ENCODE results near the gene ADGRB3. TPM values are rescaled to one million over a fixed set of nuclear protein-coding genes. Genes with fewer than 3 reads are reported as not detected.

ADGRB3 gene
- polyA plus RNA-seq, 4 donors = 1.1 to 5.7 (median 4.3) TPM

DNA sequence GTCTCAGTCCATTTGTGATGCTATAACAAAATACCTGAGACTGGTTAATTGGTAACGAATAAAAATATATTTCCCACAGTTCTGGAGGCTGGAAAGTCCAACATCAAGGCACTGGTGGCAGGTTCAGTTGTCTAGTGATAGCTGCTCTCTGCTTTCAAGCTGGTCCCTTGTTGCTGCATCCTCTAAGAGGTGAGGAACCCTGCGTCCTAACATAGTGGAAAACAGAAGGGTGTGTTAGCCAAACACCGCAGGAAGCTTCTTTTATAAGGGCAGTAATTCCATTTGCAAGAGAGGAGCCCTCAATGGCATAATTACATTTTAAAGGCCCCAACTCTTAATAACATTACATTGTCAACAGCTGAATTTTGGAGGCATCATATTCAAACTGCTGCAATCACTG, 372.7 kb downstream of the ADGRB3 start:
- DNase-seq (ENCODE audit: low read depth in 4 of 4, low spot score in 3 of 4) = no peak

DNA sequence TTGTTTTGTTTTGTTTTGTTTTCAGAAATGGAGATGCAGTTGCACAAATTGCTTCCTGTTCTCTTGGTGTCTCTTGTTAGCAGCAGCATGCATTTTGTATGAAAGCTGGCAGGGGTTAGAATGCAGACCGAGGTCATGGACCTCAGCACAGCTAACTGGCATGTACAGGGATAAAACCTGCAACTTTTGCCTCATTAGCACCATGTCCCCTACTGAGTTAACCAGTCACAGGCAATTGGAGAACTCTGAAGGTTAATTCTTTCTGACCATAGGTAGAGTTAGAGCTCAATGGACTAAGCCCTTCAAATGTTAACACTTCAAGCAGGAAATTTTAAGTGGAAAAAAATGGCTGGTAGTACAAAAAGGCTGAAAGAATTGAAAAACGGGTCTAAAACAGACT, 377.1 kb downstream of the ADGRB3 start:
- DNase-seq (ENCODE audit: low read depth in 4 of 4, low spot score in 3 of 4) = no peak

DNA sequence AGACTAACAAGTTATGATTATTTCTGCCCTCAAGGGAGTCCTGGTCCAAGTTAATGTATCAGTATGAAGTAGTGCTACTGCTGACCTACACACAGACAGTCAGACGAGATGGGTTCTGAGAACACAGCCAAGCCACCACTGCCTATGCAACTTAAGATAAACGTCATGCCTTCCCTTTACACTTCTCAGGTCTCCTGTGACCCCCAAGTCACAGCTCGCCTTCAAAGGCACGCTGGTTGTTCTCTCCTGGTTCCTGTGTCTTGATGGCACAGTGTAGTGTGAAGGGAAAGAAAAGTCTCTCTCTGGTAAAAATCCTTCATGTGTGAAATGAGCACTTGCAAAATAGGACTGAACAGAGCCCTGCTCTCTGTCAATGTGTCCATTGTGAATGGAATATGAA, 377.8 kb downstream of the ADGRB3 start:
- no peak for DNase-seq (ENCODE audit: low read depth in 4 of 4, low spot score in 3 of 4)

DNA sequence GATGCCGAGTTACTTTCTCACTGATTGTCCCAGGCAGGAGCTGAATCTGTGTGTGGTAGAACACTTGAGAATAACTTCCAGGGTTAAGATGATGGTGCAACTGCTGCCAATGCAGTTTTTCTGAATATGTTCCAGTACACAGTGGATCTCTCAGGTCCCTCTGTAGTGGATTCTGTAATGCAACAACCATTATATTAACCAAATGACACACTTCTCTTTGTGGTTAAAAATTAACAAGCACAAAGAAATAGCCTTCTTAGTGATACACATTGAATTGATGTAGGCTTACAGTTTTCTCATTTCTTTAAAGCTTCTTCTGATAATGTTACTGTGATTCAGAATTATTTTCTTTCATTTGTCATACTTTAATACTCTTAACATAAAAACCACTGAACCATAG, 383.8 kb downstream of the ADGRB3 start:
- no peak for DNase-seq (ENCODE audit: low read depth in 4 of 4, low spot score in 3 of 4)

DNA sequence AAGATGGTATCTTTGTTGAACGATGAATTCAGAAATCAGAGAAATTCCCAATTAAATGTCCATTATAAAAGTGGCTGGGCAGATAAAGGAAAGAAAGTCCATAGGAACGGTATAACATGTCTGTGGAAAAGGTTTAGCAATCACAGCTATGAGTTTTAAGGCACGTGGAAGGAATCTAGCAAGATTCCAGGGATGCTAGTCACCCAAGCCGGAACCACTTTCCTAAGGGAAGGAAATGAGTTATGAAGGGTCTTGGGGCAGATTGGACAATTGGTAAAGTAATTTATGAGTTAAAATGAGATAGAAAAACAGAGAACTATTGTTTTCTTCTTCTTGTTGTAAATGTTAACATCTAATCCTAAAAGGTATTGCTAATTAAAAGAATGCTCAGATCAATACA, 384.8 kb downstream of the ADGRB3 start:
- no peak for DNase-seq (ENCODE audit: low read depth in 4 of 4, low spot score in 3 of 4)

DNA sequence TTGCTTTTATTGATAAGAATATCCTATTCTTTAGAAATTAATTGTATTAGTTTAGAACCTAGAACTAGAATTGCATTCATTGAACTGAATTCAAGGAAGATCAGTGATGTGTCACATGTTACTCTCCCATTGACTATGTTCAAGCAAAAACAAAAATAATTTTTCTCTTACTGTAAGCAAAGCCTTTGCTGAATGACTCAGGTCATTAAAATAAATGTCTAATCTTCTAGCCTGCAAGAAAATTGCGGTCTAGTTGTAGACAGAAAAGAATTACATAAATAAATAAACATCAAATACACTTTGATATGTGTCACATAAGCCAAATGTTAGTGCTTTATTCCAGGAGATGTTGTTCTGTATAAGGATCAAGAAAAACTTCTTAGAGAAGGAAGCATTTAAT, 387.9 kb downstream of the ADGRB3 start:
- DNase-seq (ENCODE audit: low read depth in 4 of 4, low spot score in 3 of 4) = no peak

DNA sequence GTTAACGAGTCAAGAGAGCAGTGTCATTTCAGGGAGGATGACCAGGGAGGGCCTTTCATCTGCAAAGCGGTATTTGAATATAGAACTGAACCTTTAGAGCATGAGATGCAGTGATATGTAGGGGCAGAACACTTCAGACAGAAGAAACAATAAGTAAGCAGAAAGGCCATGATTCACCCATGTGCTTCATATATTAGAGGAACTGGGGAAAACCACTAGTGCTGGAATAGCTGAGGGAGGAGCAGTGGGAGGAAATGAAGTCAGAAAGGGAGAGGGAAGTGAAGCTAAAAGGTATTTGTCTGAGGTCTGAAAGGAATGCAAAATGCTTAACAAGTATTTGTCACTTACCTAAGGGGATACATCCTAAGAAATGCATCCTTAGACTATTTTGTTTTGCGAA, 391.2 kb downstream of the ADGRB3 start:
- DNase-seq (ENCODE audit: low read depth in 4 of 4, low spot score in 3 of 4) = no peak

DNA sequence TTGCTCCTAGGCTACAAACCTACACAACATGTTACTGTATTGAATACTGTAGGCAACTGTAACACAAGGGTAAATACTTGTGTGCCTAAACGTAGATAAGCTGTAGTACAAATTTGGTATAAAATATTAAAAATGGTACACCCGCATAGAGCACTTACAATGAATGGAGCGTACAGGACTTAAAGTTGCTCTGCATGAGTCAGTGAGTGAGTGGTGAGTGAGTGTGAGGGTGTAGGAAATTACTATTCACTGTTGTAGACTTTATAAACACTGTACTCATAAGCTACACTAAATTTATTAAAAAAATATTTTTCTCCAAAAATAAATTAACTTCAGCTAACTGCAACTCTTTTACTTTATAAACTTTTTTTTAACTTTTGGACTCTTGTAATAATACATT, 391.6 kb downstream of the ADGRB3 start:
- DNase-seq (ENCODE audit: low read depth in 4 of 4, low spot score in 3 of 4) = no peak

DNA sequence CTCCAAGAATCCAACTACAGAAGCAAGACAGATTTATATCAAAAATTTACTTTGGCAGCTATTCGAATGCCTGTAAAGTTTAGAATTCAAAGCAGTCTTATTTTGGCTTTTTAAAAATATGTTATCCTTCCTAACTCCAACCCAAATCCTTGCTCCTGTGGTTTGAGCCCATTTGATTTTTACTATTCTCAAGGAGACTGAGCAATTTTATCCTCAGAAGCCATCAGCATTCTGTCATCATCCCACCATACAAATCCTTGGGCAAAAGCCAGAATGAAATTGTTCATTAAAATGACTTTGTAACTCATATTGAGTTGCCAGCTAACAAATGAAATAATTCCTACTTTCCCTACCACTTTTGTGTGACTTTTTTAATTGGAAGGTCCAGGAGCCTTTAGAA, 392.8 kb downstream of the ADGRB3 start:
- DNase-seq (ENCODE audit: low read depth in 4 of 4, low spot score in 3 of 4) = no peak

DNA sequence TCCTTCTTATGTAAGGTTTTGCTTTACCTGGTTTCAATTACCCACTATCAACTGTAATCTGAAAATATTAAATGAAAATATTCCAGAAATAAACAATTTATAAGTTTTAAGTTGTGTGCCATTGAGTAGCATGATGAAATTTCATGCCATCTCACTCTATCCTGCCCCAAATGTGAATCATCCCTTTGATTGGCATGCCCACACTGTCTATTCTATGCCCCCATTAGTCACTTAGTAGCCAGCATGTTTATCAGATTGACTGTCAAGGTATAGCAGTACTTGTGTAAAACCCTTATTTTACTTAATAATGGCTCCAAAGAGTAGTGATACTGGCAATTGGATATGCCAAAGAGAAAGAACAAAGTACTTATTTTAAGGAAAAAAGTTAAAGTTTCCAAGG, 403.8 kb downstream of the ADGRB3 start:
- DNase-seq (ENCODE audit: low read depth in 4 of 4, low spot score in 3 of 4) = no peak

DNA sequence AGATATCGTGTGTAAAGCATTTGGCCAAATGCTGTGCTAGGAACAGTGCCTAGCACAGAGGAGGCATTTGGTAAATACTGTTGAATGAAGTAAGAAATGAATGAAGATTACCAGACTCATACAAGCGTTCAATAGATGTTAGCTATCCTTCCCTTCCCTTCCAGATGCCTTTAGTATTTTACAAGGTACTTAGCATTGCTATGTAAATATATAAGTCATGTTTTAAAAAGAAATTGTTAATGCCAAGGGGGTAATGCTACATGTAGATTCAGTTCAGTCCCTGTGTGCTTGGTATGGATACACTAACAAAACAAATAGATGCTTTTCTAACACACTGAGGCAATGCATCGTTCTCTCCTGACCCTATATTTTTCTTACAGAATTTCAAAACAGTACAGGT, 407.2 kb downstream of the ADGRB3 start:
- no peak for DNase-seq (ENCODE audit: low read depth in 4 of 4, low spot score in 3 of 4)

DNA sequence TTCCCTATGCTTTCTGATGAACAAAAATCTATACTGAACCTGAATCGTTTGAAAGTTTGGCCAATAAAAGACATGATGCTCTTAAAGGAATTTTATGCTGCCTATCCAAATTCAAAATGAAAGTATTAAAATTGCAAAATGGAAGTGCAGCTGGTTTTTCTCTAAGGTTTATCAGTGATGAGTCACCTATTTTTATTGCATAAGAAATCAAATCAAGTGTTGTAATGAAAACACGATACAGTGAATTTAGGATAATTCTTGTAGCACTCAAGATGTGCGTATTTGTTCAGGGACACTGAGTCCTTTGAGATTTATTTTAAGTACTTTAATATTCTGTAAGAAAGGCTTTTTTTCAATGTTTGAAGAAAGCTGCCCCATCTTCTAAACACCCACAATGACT, 409.5 kb downstream of the ADGRB3 start:
- no peak for DNase-seq (ENCODE audit: low read depth in 4 of 4, low spot score in 3 of 4)

DNA sequence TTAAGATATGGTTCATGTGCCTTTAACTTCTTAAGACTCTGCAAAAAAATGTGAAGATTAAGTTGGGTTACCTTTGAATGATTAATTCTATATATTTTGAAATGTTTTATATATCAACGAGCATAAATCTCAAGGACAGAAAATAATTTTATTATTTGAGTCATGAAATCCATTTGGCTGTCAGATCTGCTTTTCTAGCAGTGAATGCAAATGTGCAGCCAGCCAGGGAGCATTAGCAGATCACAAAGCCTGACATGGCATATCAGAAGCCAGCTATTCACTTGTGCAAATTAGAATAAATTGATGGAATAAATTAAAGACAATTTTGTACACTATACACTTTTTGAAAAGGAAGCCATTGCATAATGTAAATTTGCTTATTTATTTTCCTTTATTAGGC, 424.3 kb downstream of the ADGRB3 start:
- DNase-seq (ENCODE audit: low read depth in 4 of 4, low spot score in 3 of 4) = no peak

DNA sequence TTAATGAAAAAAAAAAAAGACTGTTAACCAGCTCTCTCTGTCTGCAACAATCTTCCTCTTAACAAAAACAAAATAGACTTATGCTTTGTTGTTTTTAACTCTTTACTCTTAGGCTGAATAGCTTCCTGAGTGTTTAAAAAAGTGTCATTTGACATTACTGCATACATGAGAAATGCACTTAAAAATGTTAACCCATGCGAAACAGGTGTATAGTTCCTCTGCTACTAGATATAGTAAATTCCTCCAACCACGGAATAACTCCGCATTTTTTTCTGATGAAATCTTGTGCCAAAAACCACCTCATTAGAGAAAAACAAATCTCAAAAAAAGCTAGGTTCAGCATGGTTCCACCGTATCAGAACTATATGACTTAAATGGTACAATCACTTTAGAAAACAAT, 426.0 kb downstream of the ADGRB3 start:
- DNase-seq (ENCODE audit: low read depth in 4 of 4, low spot score in 3 of 4) = no peak

DNA sequence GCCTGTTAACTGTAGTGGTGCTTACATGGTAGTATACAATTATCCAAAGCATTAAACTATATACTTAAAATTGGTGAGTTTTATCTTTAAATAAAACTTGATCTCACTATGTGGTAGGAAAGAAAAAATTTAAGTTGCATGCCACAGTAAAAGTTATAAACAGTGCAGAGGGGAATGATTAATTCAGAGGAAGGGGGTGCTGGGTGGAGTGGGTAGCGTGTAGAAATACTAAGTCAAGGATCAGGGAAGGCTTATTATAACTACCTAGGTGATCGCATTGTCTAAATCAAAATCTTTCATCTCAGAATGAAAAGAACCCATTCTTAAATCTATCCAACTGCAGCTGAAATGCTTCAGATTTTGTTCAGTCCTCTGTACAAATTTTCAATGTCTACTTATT, 428.3 kb downstream of the ADGRB3 start:
- DNase-seq (ENCODE audit: low read depth in 4 of 4, low spot score in 3 of 4) = no peak

DNA sequence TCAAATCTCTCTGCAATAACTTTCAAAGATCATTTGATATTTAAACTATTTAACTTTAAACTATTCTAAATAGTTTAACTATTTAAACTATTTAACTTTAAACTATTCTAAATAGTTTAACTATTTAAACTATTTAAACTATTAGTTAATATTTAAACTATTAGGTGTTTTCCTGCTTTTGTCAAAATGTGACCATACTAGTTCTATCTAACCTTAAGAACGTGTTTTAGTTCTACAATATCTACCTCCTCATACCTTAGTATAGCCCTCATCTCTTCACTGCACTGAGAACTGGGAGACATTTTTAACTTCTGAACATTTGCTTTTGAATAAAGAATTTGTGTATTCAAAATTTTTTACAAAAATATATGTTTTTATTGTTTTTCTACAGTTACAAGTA, 429.1 kb downstream of the ADGRB3 start:
- no peak for DNase-seq (ENCODE audit: low read depth in 4 of 4, low spot score in 3 of 4)

DNA sequence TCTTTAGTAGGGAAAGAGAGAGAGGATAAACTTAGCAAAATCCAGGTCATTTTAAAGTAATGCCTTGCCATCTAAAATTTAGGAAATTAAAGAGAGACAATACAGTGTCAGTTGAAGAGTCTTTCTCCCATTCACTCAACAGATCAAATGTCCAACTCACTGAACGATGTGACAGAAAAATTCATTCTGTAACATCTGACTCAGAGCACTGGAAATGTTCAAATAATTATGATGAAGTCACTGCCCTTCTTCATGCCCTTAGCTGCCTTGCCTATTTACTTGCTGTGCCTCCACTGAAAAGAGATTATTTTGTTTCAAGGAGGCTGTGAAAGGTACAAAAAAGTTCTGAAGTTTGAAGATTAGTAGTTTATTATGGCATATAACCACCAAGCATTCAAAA, 434.8 kb downstream of the ADGRB3 start:
- DNase-seq (ENCODE audit: low read depth in 4 of 4, low spot score in 3 of 4) = no peak

DNA sequence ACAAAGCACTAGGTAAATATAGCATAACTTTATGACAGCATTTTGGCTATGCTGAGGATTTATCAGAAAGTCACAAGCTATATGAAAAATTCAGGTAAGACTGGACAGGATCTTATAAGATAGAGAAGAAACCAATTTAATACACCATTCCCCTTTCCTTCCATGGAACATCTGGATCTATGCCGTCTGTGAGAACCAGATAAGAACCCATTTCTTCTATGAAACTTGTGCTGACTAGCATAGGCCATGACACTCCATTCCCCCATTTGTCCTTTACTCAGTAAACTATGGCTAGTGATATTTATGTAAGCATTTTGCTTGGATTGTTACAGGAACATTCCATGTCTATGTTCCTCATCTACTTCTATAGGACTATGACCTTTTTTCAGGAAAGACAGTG, 437.7 kb downstream of the ADGRB3 start:
- DNase-seq (ENCODE audit: low read depth in 4 of 4, low spot score in 3 of 4) = no peak

DNA sequence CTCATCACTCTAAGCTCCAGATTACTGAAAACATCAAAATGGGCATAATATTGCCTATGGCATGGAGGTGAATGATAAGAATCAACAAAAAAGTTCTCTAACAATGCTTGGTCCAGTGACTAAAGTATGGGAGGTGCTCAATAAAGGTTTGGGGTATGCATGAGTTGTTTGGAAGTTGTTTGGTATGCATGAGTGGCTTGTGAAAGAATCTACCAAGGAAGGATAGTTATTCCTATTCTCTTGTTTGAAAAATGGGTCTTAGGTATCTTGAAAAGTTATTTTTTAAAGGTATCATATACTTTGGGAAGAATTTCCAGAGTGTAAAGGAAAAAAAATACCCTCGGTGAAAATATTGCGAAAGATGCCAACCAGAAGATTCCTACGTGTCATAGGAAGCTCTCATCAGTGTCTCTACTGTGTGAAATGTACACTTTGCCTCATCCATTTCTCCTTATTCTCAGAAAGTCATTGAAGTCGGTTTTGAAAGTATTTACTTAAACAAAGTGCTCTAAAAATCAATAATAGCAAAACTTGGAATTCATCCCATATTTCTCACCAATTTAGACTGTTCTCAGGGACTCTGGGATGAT, 449.8 kb downstream of the ADGRB3 start:
- no peak for DNase-seq (ENCODE audit: low read depth in 4 of 4, low spot score in 3 of 4)

DNA sequence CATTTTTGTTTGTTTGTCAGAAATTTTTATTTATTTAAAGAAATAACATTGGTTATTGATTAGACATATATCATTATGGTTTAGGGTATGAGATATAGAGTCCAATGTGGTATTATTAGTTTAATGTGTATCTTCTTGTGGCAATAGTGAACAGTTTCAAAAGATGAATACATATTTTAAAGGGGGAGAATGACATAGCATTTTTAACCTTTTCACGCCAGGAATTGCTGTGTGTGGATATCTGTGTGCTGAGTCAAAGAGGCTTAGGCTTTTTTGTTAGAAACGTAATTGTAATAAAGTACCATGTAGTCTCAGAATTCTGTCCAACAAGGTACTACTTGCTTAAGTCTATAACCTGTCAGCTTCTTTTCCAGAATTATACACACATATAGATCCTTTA, 451.6 kb downstream of the ADGRB3 start:
- no peak for DNase-seq (ENCODE audit: low read depth in 4 of 4, low spot score in 3 of 4)

DNA sequence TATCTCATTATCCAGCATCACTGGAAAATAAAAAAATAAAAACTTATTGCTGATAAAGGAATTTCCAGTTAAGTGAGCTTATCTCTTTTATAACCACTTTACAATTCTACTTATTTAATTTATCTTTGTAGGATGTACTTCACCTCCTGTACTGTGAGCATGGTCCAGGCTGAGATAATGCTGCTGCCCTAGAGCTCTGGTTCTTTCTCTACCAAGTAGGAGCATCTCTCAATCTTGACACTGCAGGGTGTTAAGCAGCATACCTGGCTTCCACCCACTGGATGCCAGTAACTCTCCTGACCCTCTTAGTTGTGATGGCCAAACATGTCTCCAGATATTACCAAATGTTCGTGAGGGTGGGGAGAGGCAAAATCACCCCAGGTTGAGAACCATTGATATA, 454.5 kb downstream of the ADGRB3 start:
- DNase-seq (ENCODE audit: low read depth in 4 of 4, low spot score in 3 of 4) = no peak

DNA sequence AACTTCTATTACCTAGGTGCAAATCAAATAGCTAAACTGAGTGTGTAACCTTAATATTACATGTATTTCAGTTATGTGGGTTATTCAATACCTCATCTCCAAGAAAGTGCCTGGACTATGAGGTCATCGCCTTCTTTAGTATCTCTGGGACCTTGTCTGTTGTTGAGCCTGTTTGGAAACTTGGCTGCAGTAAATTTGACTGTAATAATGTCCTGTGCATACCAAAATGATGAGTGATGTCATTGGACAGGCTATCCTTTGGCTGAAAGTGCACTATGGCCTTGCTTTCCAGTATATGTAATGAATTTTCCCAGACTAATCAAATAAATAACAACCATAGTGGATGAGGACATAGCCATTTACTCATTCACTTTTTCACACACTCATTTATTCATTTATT, 455.1 kb downstream of the ADGRB3 start:
- DNase-seq (ENCODE audit: low read depth in 4 of 4, low spot score in 3 of 4) = no peak

DNA sequence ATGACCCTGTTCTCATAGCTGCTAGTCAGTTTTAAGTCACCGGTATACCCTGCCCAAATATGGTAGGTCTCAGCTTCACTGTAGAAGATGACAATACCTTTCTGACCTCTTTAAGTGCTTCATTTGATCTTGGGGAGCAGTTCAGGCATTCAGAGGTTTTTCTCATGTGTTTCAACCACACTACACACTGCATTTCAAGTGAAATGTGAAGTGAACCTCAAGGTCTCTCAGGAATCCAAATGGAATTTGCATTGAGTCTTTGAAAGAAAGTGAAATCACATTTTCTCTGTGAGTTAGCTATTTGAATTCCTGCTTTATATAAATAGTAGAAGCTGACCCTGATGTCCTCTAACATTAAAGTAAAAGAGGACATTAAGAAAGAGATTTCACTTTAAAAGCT, 461.6 kb downstream of the ADGRB3 start:
- no peak for DNase-seq (ENCODE audit: low read depth in 4 of 4, low spot score in 3 of 4)

DNA sequence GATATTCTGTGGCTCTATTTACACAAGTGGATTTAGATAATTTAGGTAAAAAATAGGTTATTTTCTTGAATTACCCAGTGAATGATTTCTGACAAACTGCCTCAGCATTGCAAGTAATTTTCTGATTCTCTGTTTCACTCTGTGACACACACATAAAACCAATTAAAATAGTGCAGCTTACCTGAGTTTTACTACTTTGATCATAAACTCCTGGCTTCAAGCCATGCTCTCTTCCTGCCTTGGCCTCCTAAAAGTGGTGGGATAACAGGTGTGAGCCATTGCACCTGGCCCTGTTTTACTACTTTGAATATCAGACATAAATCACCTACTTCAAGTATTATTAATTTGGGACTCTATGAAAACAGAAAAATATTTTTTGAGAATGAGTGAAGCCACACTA, 462.9 kb downstream of the ADGRB3 start:
- DNase-seq (ENCODE audit: low read depth in 4 of 4, low spot score in 3 of 4) = no peak
